ENCODE data around the gene TJP1. TPM values are rescaled to one million over a fixed set of nuclear protein-coding genes. Genes with fewer than 3 reads are reported as not detected.
"Not testable (repeated sequence)": the region's sequence is repeated elsewhere in the genome, so short reads cannot be mapped to it uniquely, and the experiment has no call there.

Gene TJP1
- total RNA-seq, 1 donor from 2014 or later = 76.2 TPM

GRCh38 chr15:29657476-29657817 lies 164.8 kb downstream of the TJP1 start:
- DNase-seq = not testable (repeated sequence)

DNA sequence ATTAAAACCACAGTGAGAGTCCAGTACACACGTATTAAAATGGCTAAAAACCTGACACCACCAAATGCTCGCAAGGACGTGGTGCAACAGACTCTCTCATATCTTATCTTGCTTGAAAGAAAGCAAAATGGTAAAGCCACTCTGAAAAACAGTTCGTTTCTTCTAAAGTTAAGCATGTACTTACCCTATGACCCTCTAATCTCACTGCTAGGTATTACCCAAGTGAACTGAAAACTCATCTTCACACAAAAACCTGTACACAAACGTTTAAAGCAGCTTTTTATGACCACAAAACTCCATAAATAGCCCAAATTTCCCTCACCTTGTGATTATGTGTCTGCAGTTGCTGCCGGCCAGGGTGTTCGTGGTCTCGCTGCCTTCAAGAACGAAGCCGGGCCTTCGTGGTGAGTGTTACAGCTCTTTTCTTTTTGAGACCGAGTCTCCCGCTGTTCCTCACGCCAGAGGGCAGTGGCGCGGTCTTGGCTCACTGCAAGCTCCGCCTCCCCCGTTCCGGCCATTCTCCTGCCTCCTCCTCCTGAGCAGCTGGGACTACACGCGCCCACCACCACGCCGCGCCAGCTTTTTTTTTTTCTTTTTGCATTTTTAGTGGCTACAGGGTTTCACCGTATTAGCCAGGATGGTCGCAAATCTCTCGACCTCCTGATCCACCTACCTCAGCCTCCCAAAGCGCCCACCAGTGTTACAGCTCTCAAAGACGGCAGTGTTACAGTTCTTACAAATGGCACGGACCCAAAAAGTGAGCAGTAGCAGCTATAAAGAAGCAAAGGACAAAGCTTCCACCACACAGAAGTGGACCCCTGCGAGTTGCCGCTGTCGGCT lies 165.4 kb downstream of the TJP1 start:
- DNase-seq = no peak

DNA sequence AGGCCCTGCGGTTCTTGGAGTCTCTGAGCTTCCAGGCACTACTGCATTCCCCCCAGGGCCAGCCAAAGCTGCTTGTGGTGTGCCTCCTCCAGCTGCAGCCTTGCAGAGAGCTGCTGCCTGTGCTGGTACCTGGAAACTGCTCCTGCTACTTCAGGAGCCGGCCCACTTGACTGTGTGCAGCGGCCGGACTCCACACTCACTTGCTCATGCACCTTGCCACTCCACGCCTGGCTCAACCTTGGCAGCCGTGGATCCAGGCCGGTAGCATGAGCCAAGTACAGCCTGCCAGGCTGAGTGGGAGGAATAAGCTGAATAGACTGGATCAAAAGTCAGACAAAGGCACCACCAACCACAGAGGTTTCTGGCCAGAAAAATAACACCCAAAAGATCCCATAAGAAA lies 169.7 kb downstream of the TJP1 start:
- DNase-seq = no peak

GRCh38 chr15:29651476-29652233 lies 170.6 kb downstream of the TJP1 start:
- DNase-seq = no peak

Small RNA genes within 50 kb of the gene (small RNA-seq; reads per million reads assigned to genes)
- gene HMGN2P5 (ENCODE audit: low replicate concordance) = not detected
